ENCODE data around the gene GRK5.
"Not testable (repeated sequence)": the region's sequence is repeated elsewhere in the genome, so short reads cannot be mapped to it uniquely, and the experiment has no call there.

The GRK5 gene

DNA sequence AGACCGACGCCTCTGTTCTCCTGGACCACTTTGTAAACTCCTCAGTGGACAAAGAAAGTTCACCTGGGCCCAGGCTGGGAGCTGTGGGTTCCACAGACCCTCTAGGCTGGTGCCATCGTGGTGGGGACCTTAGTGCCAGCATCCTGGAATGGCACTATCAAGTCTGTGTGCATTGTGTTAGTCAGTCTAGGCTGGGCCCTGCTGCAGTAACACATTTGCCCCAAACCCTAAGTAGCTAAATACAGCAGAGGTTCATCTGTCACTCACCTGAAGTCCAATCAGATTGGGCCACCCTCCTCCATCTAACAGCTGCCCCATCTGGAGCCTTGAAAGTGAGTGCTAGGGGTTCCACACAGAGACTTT is 224.4 kb downstream of the GRK5 start:
- H3K4me2 ChIP-seq (ENCODE audit: low read length) = no peak overlapping the region
- TF ChIP-seq CTCF (IDR thresholded peaks at IDR 0.05; ENCODE audit: low read depth, low read length, poor library complexity, severe bottlenecking) (no peak), EZH2phosphoT487 (IDR thresholded peaks at IDR 0.05; ENCODE audit: borderline replicate concordance, low read length) (no peak)
- peaks cover 13% of the 10 kb centered on the region; the same call in 1 of the 2 replicates for H3K9me3 ChIP-seq (ENCODE audit: control insufficient read depth, insufficient read depth, low read length)
- no peaks in the 10 kb centered on the region for H3K36me3 ChIP-seq (ENCODE audit: control insufficient read depth, low read length)
- no peaks in the 10 kb centered on the region for H3K27me3 ChIP-seq (ENCODE audit: control insufficient read depth, low read length)
- H3K79me2 ChIP-seq (ENCODE audit: control insufficient read depth, low read length) = no peaks in the 10 kb centered on the region
- H3K9me2 ChIP-seq (replicated peaks; ENCODE audit: control insufficient read depth, low read length) = no peaks in the 10 kb centered on the region
- no peaks in the 10 kb centered on the region for H3F3A ChIP-seq (ENCODE audit: control insufficient read depth, insufficient read depth)
- H3K4me1 ChIP-seq (ENCODE audit: control insufficient read depth, low read length) = no peaks in the 10 kb centered on the region
- H3K27ac ChIP-seq (ENCODE audit: low read depth, low read length) = no peak overlapping the region
- no peak overlapping the region for H3K4me3 ChIP-seq (ENCODE audit: low read length)
- no peaks in the 10 kb centered on the region for H4K20me1 ChIP-seq (ENCODE audit: control insufficient read depth, insufficient read depth, low read depth, low read length)

- H3K9me3 ChIP-seq (ENCODE audit: control insufficient read depth, insufficient read depth, low read length) = peaks cover 13% of the 10 kb centered on the region; the same call in 1 of the 2 replicates
- not testable (repeated sequence) for H3K36me3 ChIP-seq (ENCODE audit: control insufficient read depth, low read length)
These were observed 227.6 kb downstream of the GRK5 start for GRCh38 chr10:119434942-119435341.

DNA sequence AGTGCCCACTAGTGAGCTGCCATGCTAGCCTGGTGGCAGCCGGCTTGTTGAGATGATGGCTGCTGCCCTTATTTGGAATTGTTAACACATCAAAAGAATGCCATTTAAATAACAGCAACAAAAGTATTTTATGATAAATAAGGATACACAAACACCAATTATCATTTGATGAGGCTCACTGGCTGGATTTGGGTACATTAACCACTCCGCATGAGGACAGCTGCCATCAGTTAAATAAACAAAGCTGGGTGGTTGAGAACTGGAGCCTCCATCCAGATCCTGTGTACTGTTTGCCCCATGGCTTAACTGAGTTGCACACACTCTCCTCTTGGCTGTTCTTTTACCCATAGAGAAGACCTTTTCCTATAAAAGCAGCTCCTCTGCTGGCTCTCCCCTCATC is 231.3 kb downstream of the GRK5 start:
- Histone ChIP-seq H3K79me2 (ENCODE audit: control insufficient read depth, low read length) (no peaks in the 10 kb centered on the region), H3K4me2 (ENCODE audit: low read length) (no peak overlapping the region), H3K4me1 (ENCODE audit: control insufficient read depth, low read length) (peaks cover 24% of the 10 kb centered on the region), H3K27ac (ENCODE audit: low read depth, low read length) (no peak overlapping the region), H3K9me2 (replicated peaks; ENCODE audit: control insufficient read depth, low read length) (no peaks in the 10 kb centered on the region), H3K36me3 (ENCODE audit: control insufficient read depth, low read length) (no peaks in the 10 kb centered on the region), H3K4me3 (ENCODE audit: low read length) (no peak overlapping the region), H4K20me1 (ENCODE audit: control insufficient read depth, insufficient read depth, low read depth, low read length) (no peaks in the 10 kb centered on the region), H3F3A (ENCODE audit: control insufficient read depth, insufficient read depth) (no peaks in the 10 kb centered on the region), H3K9me3 (ENCODE audit: control insufficient read depth, insufficient read depth, low read length) (peaks cover 9% of the 10 kb centered on the region; the same call in 1 of the 2 replicates), H3K27me3 (ENCODE audit: control insufficient read depth, low read length) (no peaks in the 10 kb centered on the region)
- no peak for TF ChIP-seq CTCF (IDR thresholded peaks at IDR 0.05; ENCODE audit: low read depth, low read length, poor library complexity, severe bottlenecking)
- TF ChIP-seq EZH2phosphoT487 (IDR thresholded peaks at IDR 0.05; ENCODE audit: borderline replicate concordance, low read length) = no peak

More at GRCh38 chr10:119434942-119435341, 227.6 kb downstream of the GRK5 start:
- H3K79me2 ChIP-seq (ENCODE audit: control insufficient read depth, low read length); H3K27ac ChIP-seq (ENCODE audit: low read depth, low read length); H3K4me2 ChIP-seq (ENCODE audit: low read length); H3K4me1 ChIP-seq (ENCODE audit: control insufficient read depth, low read length); H3K27me3 ChIP-seq (ENCODE audit: control insufficient read depth, low read length); H4K20me1 ChIP-seq (ENCODE audit: control insufficient read depth, insufficient read depth, low read depth, low read length); H3F3A ChIP-seq (ENCODE audit: control insufficient read depth, insufficient read depth); H3K9me2 ChIP-seq (replicated peaks; ENCODE audit: control insufficient read depth, low read length); H3K4me3 ChIP-seq (ENCODE audit: low read length): not testable (repeated sequence)

DNA sequence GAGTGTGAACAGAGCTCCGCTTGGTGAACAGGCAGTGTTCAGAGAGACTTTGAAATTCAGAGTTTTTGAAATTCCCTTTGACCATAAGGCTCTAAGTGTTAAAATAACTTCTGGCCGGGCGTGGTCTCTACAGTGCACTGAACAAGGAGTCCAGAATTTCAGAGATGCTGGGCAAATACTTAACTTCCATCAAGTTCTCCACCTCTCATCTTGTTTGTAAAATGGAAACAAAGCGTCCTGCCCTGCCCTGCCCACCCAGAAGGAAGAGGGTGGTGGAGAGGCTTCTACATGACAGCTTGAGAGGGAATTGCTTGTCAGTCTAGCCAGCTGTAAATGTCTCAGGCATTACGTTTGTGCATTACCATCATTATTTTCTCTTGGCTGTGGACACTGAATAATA is 232.6 kb downstream of the GRK5 start:
- Histone ChIP-seq H3K4me3 (ENCODE audit: low read length) (no peak overlapping the region), H3K27me3 (ENCODE audit: control insufficient read depth, low read length) (no peaks in the 10 kb centered on the region), H3F3A (ENCODE audit: control insufficient read depth, insufficient read depth) (no peaks in the 10 kb centered on the region), H3K36me3 (ENCODE audit: control insufficient read depth, low read length) (no peaks in the 10 kb centered on the region), H3K79me2 (ENCODE audit: control insufficient read depth, low read length) (no peaks in the 10 kb centered on the region), H3K9me3 (ENCODE audit: control insufficient read depth, insufficient read depth, low read length) (peaks cover 2% of the 10 kb centered on the region; the same call in 1 of the 2 replicates), H3K4me1 (ENCODE audit: control insufficient read depth, low read length) (peaks cover 24% of the 10 kb centered on the region), H4K20me1 (ENCODE audit: control insufficient read depth, insufficient read depth, low read depth, low read length) (no peaks in the 10 kb centered on the region), H3K27ac (ENCODE audit: low read depth, low read length) (no peak overlapping the region), H3K9me2 (replicated peaks; ENCODE audit: control insufficient read depth, low read length) (no peaks in the 10 kb centered on the region), H3K4me2 (ENCODE audit: low read length) (no peak overlapping the region)
- TF ChIP-seq EZH2phosphoT487 (IDR thresholded peaks at IDR 0.05; ENCODE audit: borderline replicate concordance, low read length) = no peak
- TF ChIP-seq CTCF (IDR thresholded peaks at IDR 0.05; ENCODE audit: low read depth, low read length, poor library complexity, severe bottlenecking) = no peak
